Ovary (tissue), 1 donor: ENCODE data around the gene ERN1.

ENCODE experiments used
- EP300 ChIP-seq: sonication (generic); formaldehyde crosslinking; IDR thresholded peaks from one replicate; pipeline ENCODE4 v1.6.1; 2017; ENCODE audit warnings: antibody characterized with exemption
- POLR2A ChIP-seq: fragments of 450-650 bp; IDR thresholded peaks from one replicate; pipeline ENCODE4 v1.6.1; 2017; ENCODE audit warnings: antibody characterized with exemption, mild to moderate bottlenecking, moderate library complexity

DNA sequence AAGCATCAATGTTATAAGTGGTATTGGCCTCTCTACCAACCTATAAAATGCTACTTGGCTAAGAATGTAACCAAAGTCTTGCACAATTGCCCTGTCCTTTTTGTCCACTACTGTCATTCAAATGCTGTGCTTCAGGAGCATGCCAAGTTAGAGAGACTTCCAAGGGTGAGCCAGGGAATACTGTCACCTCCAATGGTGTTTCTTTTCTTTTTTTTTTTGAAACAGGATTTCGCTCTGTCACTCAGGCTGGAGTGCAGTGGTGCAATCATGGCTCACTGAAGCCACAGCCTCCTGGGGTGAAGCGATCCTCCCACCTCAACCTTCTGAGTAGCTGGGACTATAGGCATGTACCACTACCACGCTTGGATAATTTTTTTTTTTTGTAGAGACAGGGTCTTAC is 43.7 kb upstream of the ERN1 start:
- TF ChIP-seq EP300: no peak
- no peak for TF ChIP-seq POLR2A
